Activated effector memory CD4-positive, alpha-beta T cell treated with Interleukin-2 at 50 U/mL for 16 hours (primary cell): ENCODE results near the gene CHRNG.
A peak's percentile ranks its signal among the peaks of the same experiment; 100 is the strongest.

Experiments
- DNase-seq: peaks from one replicate; pipeline ENCODE4 v3.0.0-alpha.2; 2020

The CHRNG gene

GRCh38 chr2:232508251-232508650 is 31.2 kb upstream of the CHRNG start:
- DNase-seq = no peak

- no peak for DNase-seq
These were observed 28.1 kb upstream of the CHRNG start for GRCh38 chr2:232511336-232511890.

- no peak for DNase-seq
These were observed 26.9 kb upstream of the CHRNG start for GRCh38 chr2:232512602-232513001.

- DNase-seq = no peak
These were observed 26.1 kb upstream of the CHRNG start for GRCh38 chr2:232513353-232513752.

GRCh38 chr2:232515639-232516038 is 23.9 kb upstream of the CHRNG start:
- no peak for DNase-seq

GRCh38 chr2:232516551-232516950 is 22.9 kb upstream of the CHRNG start:
- no peak for DNase-seq

GRCh38 chr2:232518844-232519243 is 20.6 kb upstream of the CHRNG start:
- DNase-seq = no peak

GRCh38 chr2:232519581-232520438 is 19.7 kb upstream of the CHRNG start, which contains the start of gene PRSS56:
Gene PRSS56, plus strand, starts transcription at chr2:232520388. Its CDS starts 211 bp downstream, at chr2:232520599.
- no peak for DNase-seq

- DNase-seq = no peak
These were observed 19.0 kb upstream of the CHRNG start for GRCh38 chr2:232520489-232520888.

GRCh38 chr2:232521098-232521497 is 18.4 kb upstream of the CHRNG start:
- no peak for DNase-seq

GRCh38 chr2:232521959-232522622 is 17.4 kb upstream of the CHRNG start:
- peak; percentile 47 for DNase-seq

- no peak for DNase-seq
These were observed 16.7 kb upstream of the CHRNG start for GRCh38 chr2:232522623-232523401.

GRCh38 chr2:232523402-232523681 is 16.1 kb upstream of the CHRNG start:
- DNase-seq = no peak

- no peak for DNase-seq
These were observed 15.6 kb upstream of the CHRNG start for GRCh38 chr2:232523682-232524597.

GRCh38 chr2:232524771-232525170 is 14.7 kb upstream of the CHRNG start:
- no peak for DNase-seq

- DNase-seq = no peak
These were observed 14.3 kb upstream of the CHRNG start for GRCh38 chr2:232525199-232525598.

GRCh38 chr2:232525791-232526371 is 13.6 kb upstream of the CHRNG start, which contains the start of gene CHRND:
Gene CHRND, plus strand, starts transcription at chr2:232526160. Its CDS starts 56 bp downstream, at chr2:232526216.
- DNase-seq = no peak

- no peak for DNase-seq
These were observed 13.0 kb upstream of the CHRNG start for GRCh38 chr2:232526372-232526941.

GRCh38 chr2:232527905-232528470 is 11.5 kb upstream of the CHRNG start:
- no peak for DNase-seq

- peak; percentile 8 for DNase-seq
These were observed 10.6 kb upstream of the CHRNG start for GRCh38 chr2:232528746-232529460.
